Measurements from ENCODE around the gene LTB4R2. TPM values are rescaled to one million over a fixed set of nuclear protein-coding genes. Genes with fewer than 3 reads are reported as not detected.

LTB4R2 gene
- total and polyA plus RNA-seq, 2 of the 8 experiments (the other 6 are each of a cell fraction or from before 2014, with no cell fraction given), result 5.3 to 6.7 TPM

GRCh38 chr14:24269368-24269767 is 40.6 kb upstream of the LTB4R2 start (continued):
- TF ChIP-seq TAF7 (optimal IDR thresholded peaks at IDR 0.05; ENCODE audit: borderline replicate concordance, low read depth, low read length) (no peak), RBBP5 (IDR thresholded peaks at IDR 0.05; ENCODE audit: borderline replicate concordance, low read depth, low read length) (no peak), CTBP2 (IDR thresholded peaks at IDR 0.05; ENCODE audit: borderline replicate concordance, insufficient read depth, insufficient read length, low read length) (no peak), BACH1 (IDR thresholded peaks at IDR 0.05; ENCODE audit: low read length) (no peak)
